Measurements from ENCODE around the gene SEMA6D.

GRCh38 chr15:47720555-47720954, 3.2 kb downstream of the SEMA6D start:
- TF ChIP-seq EZH2 (IDR thresholded peaks at IDR 0.05; ENCODE audit: borderline replicate concordance, low read length) (no peak), CTCF (conservative IDR thresholded peaks at IDR 0.05 in 1 of 2, IDR thresholded peaks at IDR 0.05 in 1 of 2; ENCODE audit: extremely low read depth in 1 of 2, insufficient read depth in 1 of 2, low read depth in 1 of 2, low read length in 2 of 2) (no peak)
